Panc1 (cell line): ENCODE data around the gene PPM1H. TPM values are rescaled to one million over a fixed set of nuclear protein-coding genes. Genes with fewer than 3 reads are reported as not detected.

Experiments used
- ATAC-seq: fragments of 200-7000 bp; cut with Tn5 transposase; 2 replicates; pipeline ENCODE4 v1.9.1; 2020; ENCODE audit warnings: mild to moderate bottlenecking, moderate library complexity
- BruUV-seq: library from RNA; stranded (reverse); fragments of 400-500 nt; replicated peaks from 2 replicates; lab custom pipeline; 2021; lab: Mats Ljungman, UMichigan
- CTCF ChIA-PET: fragments of 300-600 bp; sonication (Branson Sonifier 250); formaldehyde crosslinking; loops from one replicate; lab custom pipeline; 2022; ENCODE audit warnings: antibody characterized with exemption; lab: Charles Lee
- POLR2A ChIA-PET: fragments of 300-600 bp; sonication (Branson Sonifier 250); formaldehyde crosslinking; loops from one replicate; lab custom pipeline; 2022; ENCODE audit warnings: antibody characterized with exemption; lab: Charles Lee
- DNase-seq: peaks from one replicate; pipeline ENCODE4 v3.0.0-alpha.2; 2010; ENCODE audit warnings: low read depth, low spot score
- H3K27ac ChIP-seq: 2 replicates; pipeline ENCODE4 v1.5.1; 2011; ENCODE audit warnings: mild to moderate bottlenecking, low read length, inconsistent platforms
- H3K27me3 ChIP-seq: fragments of 200-500 bp; sonication (Bioruptor generic); 2 replicates; pipeline ENCODE4 v1.6.0; 2014; ENCODE audit warnings: low read length, inconsistent platforms; ENCODE audit not compliant: control insufficient read depth, insufficient read depth
- H3K36me3 ChIP-seq: fragments of 200-500 bp; sonication (Bioruptor generic); 2 replicates; pipeline ENCODE4 v1.5.1; 2014; ENCODE audit warnings: inconsistent platforms, mild to moderate bottlenecking, low read length, moderate library complexity; ENCODE audit not compliant: control insufficient read depth, insufficient read depth
- H3K4me1 ChIP-seq: 2 replicates; pipeline ENCODE4 v1.5.1; 2011; ENCODE audit warnings: inconsistent platforms, mild to moderate bottlenecking, low read length, moderate library complexity; ENCODE audit not compliant: control insufficient read depth, insufficient read depth
- H3K4me3 ChIP-seq, 2 experiments: 2 replicates each; pipeline ENCODE4 v1.5.1; 2011 to 2012; ENCODE audit warnings: low read depth in 2 of 2, low read length in 2 of 2, mild to moderate bottlenecking in 2 of 2, inconsistent platforms in 1 of 2, moderate library complexity in 1 of 2
- H3K9me3 ChIP-seq: fragments of 200-500 bp; sonication (Bioruptor generic); 2 replicates; pipeline ENCODE4 v1.5.1; 2014; ENCODE audit warnings: low read depth, mild to moderate bottlenecking, inconsistent platforms, low read length, moderate library complexity; ENCODE audit not compliant: control insufficient read depth, insufficient read depth
- POLR2AphosphoS5 ChIP-seq: IDR thresholded peaks from 2 replicates; pipeline ENCODE4 v1.6.1; 2012; ENCODE audit warnings: mild to moderate bottlenecking, low read depth, low read length, moderate library complexity
- SIN3A ChIP-seq: IDR thresholded peaks from 2 replicates; pipeline ENCODE4 v1.6.1; 2012; ENCODE audit warnings: low read depth, mild to moderate bottlenecking, low read length, moderate library complexity, borderline replicate concordance; ENCODE audit not compliant: insufficient read depth
- TCF7L2 ChIP-seq: IDR thresholded peaks from 2 replicates; pipeline ENCODE4 v1.6.1; 2011; ENCODE audit warnings: mild to moderate bottlenecking, low read depth, low read length, inconsistent platforms
- in situ Hi-C: cut with HindIII; loops from 2 replicates; pipeline ENCODE4 v1.10.0; 2016; ENCODE audit warnings: low sequenced_read_pairs, low pct_unique_long_range_greater_than_20kb
- intact Hi-C: fragments of 100-400 bp; cut with micrococcal nuclease; formaldehyde crosslinking; loops from one replicate; pipeline ENCODE4 v1.10.0; 2022; ENCODE audit not compliant: unreplicated experiment
- total RNA-seq: library from RNA; stranded (reverse); gene quantifications from one replicate; pipeline ENCODE4 v1.2.1, GENCODE V29; 2021; ENCODE audit not compliant: unreplicated experiment
- TF ChIP-seq, protein P1 (sequence below), 2 experiments: IDR thresholded peaks; 2 replicates each; pipeline ENCODE4 v1.6.1; 2011 to 2012; ENCODE audit warnings: low read depth in 2 of 2, control low read depth in 1 of 2, low read length in 1 of 2, mild to moderate bottlenecking in 1 of 2, moderate library complexity in 1 of 2; ENCODE audit not compliant: insufficient read depth in 1 of 2
- TF ChIP-seq, protein P2 (sequence below): fragments of 450-650 bp; IDR thresholded peaks from 2 replicates; pipeline ENCODE4 v1.5.1; 2017; ENCODE audit warnings: mild to moderate bottlenecking

PPM1H gene
- total RNA-seq, 1 experiment from 2014 or later: 22.9 TPM

GRCh38 chr12:62718762-62719426, 216.1 kb downstream of the PPM1H start:
- CTCF ChIA-PET: no interaction called here

DNA sequence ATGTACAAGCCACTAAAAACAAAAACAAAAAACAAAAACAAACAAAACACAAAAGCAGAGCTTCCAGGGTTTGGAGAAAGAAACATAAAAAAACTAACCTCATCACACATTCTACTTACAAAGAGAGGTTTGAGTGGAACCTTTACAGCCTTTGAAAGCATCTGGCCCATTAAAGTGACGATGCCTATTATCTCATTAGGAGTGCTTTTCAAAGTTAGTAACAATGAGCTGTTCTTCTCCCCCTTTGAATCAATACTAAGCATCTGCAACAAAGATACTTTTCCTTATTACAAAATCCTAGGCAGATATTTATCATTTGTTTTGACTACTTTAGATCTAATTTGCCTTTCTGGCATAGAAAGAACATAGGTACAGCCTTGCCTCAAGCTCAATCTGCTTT, 217.3 kb downstream of the PPM1H start:
- POLR2A ChIA-PET: no interaction called here
- peak overlapping the region; percentile 95 for H3K27ac ChIP-seq
- no peak for ATAC-seq
- no peak overlapping the region for H3K4me3 ChIP-seq
- H3K4me1 ChIP-seq: peaks cover 59% of the 10 kb centered on the region
- H3K27me3 ChIP-seq: no peaks in the 10 kb centered on the region
- intact Hi-C loops (no loop called here), in situ Hi-C loops (no loop called here)
- TF ChIP-seq POLR2AphosphoS5: no peak
- TF ChIP-seq TCF7L2: no peak
- TF ChIP-seq, protein P1, sequence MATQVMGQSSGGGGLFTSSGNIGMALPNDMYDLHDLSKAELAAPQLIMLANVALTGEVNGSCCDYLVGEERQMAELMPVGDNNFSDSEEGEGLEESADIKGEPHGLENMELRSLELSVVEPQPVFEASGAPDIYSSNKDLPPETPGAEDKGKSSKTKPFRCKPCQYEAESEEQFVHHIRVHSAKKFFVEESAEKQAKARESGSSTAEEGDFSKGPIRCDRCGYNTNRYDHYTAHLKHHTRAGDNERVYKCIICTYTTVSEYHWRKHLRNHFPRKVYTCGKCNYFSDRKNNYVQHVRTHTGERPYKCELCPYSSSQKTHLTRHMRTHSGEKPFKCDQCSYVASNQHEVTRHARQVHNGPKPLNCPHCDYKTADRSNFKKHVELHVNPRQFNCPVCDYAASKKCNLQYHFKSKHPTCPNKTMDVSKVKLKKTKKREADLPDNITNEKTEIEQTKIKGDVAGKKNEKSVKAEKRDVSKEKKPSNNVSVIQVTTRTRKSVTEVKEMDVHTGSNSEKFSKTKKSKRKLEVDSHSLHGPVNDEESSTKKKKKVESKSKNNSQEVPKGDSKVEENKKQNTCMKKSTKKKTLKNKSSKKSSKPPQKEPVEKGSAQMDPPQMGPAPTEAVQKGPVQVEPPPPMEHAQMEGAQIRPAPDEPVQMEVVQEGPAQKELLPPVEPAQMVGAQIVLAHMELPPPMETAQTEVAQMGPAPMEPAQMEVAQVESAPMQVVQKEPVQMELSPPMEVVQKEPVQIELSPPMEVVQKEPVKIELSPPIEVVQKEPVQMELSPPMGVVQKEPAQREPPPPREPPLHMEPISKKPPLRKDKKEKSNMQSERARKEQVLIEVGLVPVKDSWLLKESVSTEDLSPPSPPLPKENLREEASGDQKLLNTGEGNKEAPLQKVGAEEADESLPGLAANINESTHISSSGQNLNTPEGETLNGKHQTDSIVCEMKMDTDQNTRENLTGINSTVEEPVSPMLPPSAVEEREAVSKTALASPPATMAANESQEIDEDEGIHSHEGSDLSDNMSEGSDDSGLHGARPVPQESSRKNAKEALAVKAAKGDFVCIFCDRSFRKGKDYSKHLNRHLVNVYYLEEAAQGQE (IDR thresholded peaks at IDR 0.05; ENCODE audit: insufficient read depth in 1 of 2, low read depth in 2 of 2, low read length in 1 of 2): no peak
- TF ChIP-seq SIN3A: no peak
- TF ChIP-seq, protein P2, sequence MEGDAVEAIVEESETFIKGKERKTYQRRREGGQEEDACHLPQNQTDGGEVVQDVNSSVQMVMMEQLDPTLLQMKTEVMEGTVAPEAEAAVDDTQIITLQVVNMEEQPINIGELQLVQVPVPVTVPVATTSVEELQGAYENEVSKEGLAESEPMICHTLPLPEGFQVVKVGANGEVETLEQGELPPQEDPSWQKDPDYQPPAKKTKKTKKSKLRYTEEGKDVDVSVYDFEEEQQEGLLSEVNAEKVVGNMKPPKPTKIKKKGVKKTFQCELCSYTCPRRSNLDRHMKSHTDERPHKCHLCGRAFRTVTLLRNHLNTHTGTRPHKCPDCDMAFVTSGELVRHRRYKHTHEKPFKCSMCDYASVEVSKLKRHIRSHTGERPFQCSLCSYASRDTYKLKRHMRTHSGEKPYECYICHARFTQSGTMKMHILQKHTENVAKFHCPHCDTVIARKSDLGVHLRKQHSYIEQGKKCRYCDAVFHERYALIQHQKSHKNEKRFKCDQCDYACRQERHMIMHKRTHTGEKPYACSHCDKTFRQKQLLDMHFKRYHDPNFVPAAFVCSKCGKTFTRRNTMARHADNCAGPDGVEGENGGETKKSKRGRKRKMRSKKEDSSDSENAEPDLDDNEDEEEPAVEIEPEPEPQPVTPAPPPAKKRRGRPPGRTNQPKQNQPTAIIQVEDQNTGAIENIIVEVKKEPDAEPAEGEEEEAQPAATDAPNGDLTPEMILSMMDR: no peak
- TSS peak; percentile 23 for BruUV-seq
- no peak for DNase-seq
- CTCF ChIA-PET: no interaction called here
- no peaks in the 10 kb centered on the region for H3K36me3 ChIP-seq
- no peaks in the 10 kb centered on the region; the same call in 1 of the 2 replicates for H3K9me3 ChIP-seq

More at GRCh38 chr12:62718762-62719426, 216.1 kb downstream of the PPM1H start:
- DNase-seq (no peak), ATAC-seq (no peak)
- TF ChIP-seq, protein P2: no peak
- TF ChIP-seq POLR2AphosphoS5 (no peak), SIN3A (no peak), TCF7L2 (no peak)
- TF ChIP-seq, protein P1 (IDR thresholded peaks at IDR 0.05; ENCODE audit: insufficient read depth in 1 of 2, low read depth in 2 of 2, low read length in 1 of 2): no peak
- no TSS peak for BruUV-seq
- Histone ChIP-seq H3K4me3 (no peak overlapping the region), H3K36me3 (no peaks in the 10 kb centered on the region), H3K9me3 (no peaks in the 10 kb centered on the region; the same call in 1 of the 2 replicates), H3K4me1 (peaks cover 64% of the 10 kb centered on the region), H3K27me3 (no peaks in the 10 kb centered on the region), H3K27ac (peak overlapping the region; percentile 95)
- intact Hi-C loops: no loop called here
- in situ Hi-C loops: no loop called here
- POLR2A ChIA-PET: no interaction called here
